ENCODE data around the gene TMC3. TPM values are rescaled to one million over a fixed set of nuclear protein-coding genes. Genes with fewer than 3 reads are reported as not detected.

Gene TMC3
- total RNA-seq, 1 experiment from 2014 or later: not detected

Other genes with a start within 250 kb of the TMC3 start
- gene CFAP161, start 239.9 kb downstream of the TMC3 start, total RNA-seq (2014; rRNA removed; shearing (Covaris generic)): not detected in 2 replicates
- not detected in 2 replicates for gene IL16, start 177.3 kb downstream of the TMC3 start, total RNA-seq (2014; rRNA removed; shearing (Covaris generic))
- 0.71 and 2.0 TPM in 2 replicates for gene STARD5, start 50.1 kb downstream of the TMC3 start, total RNA-seq (2014; rRNA removed; shearing (Covaris generic))

All from M059J (cell line).